NCI-H1436 treated with DMSO at 0.1 percent for 48 hours (cell line): ENCODE results near the gene SAMD1.

Source experiments
- DNase-seq: peaks from one replicate; lab custom pipeline; 2025; lab: John Stamatoyannopoulos, UW

SAMD1 gene

GRCh38 chr19:14113762-14114414 is 23.3 kb upstream of the SAMD1 start:
- DNase-seq = no peak

- no peak for DNase-seq
Observed at GRCh38 chr19:14112809-14113385, 22.3 kb upstream of the SAMD1 start.

- no peak for DNase-seq
Observed at GRCh38 chr19:14112051-14112808, 21.7 kb upstream of the SAMD1 start.

- no peak for DNase-seq
Observed at GRCh38 chr19:14111486-14111885, 20.9 kb upstream of the SAMD1 start.

GRCh38 chr19:14110650-14111049 is 20.1 kb upstream of the SAMD1 start:
- DNase-seq = no peak

GRCh38 chr19:14107581-14108461 is 17.3 kb upstream of the SAMD1 start:
- no peak for DNase-seq

GRCh38 chr19:14106840-14107239 is 16.3 kb upstream of the SAMD1 start:
- DNase-seq = no peak

GRCh38 chr19:14105680-14106079 is 15.1 kb upstream of the SAMD1 start:
- DNase-seq = no peak

GRCh38 chr19:14103310-14103709 is 12.8 kb upstream of the SAMD1 start:
- no peak for DNase-seq

- no peak for DNase-seq
Observed at GRCh38 chr19:14102756-14103155, 12.2 kb upstream of the SAMD1 start.

GRCh38 chr19:14102102-14102696 is 11.6 kb upstream of the SAMD1 start:
- no peak for DNase-seq

GRCh38 chr19:14101003-14101545 is 10.5 kb upstream of the SAMD1 start:
- no peak for DNase-seq

- DNase-seq = no peak
Observed at GRCh38 chr19:14097532-14098151, 7.1 kb upstream of the SAMD1 start.

- no peak for DNase-seq
Observed at GRCh38 chr19:14096272-14096992, 5.9 kb upstream of the SAMD1 start.

- DNase-seq = no peak
Observed at GRCh38 chr19:14094854-14095253, 4.3 kb upstream of the SAMD1 start.

- DNase-seq = no peak
Observed at GRCh38 chr19:14093117-14093823, 2.7 kb upstream of the SAMD1 start.

- DNase-seq = no peak
Observed at GRCh38 chr19:14091813-14092462, 1.4 kb upstream of the SAMD1 start.

GRCh38 chr19:14091081-14091812 is 696 bp upstream of the SAMD1 start:
- no peak for DNase-seq
